G401.6 (cell line): Measurements from ENCODE around the gene NR2C2.

Experiments
- FAIRE-seq: peaks from 2 replicates; lab custom pipeline; 2012; peaks lifted over from hg19 to GRCh38; lab: Jason Lieb, UNC

NR2C2 gene

DNA sequence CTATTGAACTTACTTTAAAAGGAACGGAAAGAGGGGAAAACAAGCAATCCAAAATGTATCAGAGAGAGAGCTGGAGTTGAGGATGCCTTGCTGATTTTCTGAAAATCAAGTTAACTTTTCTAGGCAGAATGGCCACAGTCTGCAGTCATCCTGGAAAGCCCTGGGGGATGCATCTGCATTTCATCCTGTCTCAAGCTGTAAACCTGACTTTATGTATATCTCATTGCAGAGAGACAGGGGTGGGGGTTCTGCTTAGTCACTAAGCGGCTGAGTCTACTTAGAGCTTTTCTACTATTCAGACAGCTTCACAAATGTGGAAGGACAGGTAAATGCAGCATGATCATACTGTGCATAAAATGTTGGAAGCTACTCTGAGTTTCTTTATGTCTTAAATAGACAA, 76.3 kb downstream of the NR2C2 start:
- FAIRE-seq = no peak

- FAIRE-seq = no peak
Measured at GRCh38 chr3:15029625-15030024, 82.2 kb downstream of the NR2C2 start.

DNA sequence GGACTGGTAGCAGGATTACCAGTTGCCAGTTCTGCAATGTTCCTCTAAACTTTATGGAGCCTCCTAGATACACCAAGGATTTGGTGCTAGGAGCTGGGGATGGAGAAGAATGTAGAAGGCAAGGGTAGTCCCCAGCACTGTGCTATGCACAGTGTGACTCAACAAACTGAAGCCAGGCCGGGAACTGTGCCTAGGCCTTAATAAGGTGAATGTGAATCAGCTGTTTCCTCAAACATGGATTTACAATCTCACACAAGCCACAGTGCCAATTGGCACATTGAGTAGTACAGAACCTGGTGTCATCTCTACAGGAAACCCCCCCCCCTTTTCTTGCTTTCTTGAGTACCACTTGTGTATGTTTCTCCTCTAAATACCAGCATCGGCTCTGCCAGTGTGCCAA, 85.3 kb downstream of the NR2C2 start:
- FAIRE-seq = no peak

- no peak for FAIRE-seq
Measured at GRCh38 chr3:15033103-15033502, 85.7 kb downstream of the NR2C2 start.

DNA sequence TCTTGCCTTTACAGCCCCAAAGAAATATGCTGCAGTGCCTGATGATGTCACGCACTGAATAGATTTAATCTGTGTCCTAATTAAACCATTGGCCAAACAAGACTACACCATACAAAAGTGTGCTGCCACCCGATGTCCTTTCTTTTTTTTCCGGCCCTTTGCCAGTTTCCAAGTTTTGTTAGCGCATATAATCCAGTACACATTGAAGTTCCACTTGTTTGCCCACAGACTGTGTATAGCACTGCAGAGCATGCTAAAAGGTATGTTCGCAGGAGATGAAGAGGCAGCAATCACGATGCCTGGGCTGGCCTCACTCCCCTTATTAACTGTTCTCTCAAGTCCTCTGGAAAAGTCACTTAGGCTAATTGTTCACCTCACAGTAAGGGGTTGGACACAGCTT, 90.9 kb downstream of the NR2C2 start:
- no peak for FAIRE-seq

- no peak for FAIRE-seq
Measured at GRCh38 chr3:15040844-15041243, 93.5 kb downstream of the NR2C2 start.

DNA sequence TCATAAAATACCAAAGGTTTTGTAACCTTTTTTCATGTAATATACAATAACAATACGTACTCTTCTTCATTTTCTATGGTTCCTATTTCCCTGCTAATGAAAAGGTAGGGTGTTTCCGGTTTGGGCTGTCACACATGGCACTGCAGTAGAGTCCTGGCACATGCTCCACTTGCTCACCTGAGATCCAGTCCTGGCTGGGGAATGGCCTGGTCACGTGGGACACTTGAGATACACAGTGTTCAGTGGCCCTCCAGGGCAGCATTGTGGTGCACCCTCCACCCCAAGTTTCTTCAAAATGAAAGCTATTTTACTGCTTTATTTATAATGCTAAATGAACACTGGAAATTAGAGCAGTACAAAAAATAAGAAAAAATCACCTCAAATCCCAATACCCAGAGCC, 94.6 kb downstream of the NR2C2 start:
- no peak for FAIRE-seq

DNA sequence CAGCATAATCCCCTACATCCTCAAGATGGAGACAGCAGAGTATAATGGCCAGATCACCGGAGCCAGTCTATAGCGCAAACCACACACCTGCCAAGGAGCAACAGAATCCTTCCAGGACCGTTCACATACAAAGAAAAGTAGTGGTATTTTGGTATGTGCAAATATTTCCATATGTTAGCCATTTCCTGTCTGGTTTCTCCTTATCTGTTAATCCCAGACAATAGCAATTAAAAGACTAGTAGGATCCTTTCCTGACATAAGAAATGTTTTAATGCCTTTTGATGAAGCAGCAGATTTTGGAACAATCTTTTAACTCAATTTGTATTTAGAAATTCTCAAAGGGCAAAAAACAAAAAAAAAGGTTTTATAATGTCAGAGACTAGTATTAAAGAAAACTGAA, 95.6 kb downstream of the NR2C2 start:
- no peak for FAIRE-seq

GRCh38 chr3:15043408-15044171, 96.2 kb downstream of the NR2C2 start:
- FAIRE-seq = no peak

DNA sequence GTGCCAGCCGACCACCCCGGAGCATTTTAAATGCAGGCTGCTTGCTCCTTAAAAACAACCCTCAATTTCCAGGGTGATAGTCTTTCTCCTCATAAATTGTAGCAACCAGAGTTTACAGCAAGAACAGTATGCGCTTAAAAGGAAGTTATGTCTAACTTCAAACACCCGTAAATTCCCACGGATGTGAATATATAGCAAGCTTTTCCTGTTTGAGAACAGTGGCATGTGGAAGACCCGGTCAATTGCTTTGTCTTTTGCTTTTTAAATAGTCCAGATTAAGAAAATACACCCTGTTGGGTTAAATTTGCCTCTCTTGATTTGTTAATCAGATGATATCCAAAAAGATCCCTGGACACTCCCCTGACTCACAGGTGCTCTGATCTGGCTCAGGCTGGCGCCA, 96.9 kb downstream of the NR2C2 start:
- FAIRE-seq = no peak

DNA sequence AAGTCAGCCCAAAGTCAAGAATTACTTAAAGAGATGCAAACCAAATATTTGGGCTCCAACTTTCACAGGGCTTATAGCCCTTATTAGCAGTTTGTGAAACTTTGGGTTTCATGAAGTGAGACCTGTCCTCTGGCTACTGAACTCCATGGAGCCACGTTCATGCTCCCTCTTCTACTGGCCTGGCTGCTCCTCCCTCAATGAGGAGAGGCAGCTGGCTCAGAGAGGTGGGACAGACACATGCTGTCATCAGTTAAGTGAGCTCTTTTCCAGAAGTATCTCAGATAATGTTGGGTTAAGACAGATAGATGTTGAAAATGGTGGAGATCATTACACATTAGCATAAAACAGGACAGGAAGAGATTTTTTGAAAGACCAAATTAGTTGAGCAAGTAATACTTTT, 98.3 kb downstream of the NR2C2 start:
- no peak for FAIRE-seq

GRCh38 chr3:15049584-15049983, 102.2 kb downstream of the NR2C2 start:
- no peak for FAIRE-seq

- FAIRE-seq = no peak
Measured at GRCh38 chr3:15050405-15051092, 103.2 kb downstream of the NR2C2 start.

GRCh38 chr3:15051531-15051930, 104.1 kb downstream of the NR2C2 start:
- no peak for FAIRE-seq

DNA sequence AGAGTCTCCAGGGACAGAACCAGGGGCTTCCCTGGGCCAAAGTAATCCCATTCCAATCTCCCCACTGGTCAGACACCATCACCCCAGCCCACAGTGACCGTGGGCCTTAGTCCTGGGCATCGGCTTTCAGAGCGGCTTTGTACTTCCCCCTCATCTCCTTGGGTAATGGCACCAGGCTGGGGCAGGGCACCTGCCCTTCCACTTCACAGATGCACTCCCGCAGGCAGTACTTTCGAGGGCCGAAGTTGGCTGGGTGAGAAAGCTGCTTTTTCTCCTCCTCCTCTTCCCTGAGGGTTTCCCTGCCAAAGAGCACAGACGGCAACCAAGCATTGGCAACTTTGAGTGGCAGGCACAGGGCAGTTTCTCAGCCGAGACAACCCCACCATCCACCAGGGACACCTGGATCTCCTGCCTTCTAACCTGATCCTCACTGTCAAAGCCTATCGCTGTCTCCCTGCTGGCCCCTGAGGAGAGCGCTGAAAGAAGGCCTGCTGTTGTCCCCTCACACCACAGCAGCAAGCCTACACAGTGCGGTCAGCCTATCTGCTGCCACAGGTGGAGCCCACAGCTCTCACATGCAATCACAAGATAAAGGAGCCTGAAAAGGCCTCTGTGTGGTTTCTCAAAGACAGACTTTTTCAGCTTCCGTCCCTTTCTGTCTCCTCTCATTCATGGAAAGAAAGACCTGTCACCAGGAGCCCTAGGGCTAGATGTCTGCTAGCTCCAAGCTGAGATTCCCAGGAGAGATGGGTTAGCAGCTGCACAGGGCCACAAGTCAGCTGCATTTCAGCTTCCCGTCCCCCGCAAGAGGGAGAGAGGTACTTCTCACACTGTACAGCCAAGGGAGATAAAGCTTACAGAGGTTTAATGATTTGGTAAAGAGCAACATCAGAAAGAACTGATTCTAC, 105.2 kb downstream of the NR2C2 start:
- FAIRE-seq = no peak

DNA sequence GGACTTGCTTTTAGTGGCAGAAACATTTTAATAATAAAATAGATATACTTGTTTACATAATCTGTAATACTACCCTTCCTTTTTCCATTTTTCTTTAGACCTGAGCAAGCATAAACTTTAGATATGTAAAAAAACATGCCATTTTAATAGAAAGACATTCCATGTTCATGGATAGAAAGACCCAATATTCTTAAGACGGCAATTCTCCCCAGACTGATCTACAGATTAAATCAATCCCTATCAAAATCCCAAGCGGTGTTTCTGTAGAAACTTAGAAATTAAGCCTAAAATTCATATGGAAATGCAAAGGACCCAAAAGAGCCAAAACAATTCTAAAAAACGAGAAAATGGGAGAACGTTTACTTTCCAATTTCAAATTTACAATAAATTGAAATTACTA, 106.2 kb downstream of the NR2C2 start:
- no peak for FAIRE-seq

DNA sequence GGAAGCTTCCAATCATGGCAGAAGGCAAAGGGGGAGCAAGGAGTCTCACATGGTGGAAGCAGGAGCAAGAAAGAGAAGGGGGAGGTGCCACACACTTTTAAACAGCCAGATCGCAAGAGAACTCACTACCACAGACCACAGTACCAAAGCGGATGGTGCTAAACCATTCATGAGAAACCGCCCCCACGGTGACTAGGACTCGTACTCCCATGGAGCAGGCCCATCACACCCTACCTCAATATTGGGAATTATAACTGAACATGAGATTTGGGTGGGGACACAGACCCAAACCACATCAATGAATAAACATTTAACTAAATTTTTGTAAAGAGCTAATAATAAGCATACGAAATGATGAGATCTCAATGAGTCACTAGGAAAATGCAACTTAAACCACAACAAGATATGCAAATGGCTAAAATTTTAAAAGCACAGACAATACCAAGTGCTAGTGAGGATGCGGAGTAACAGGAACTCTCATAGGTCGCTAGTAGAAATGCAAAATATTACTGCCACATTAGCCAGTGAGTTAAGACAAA, 107.7 kb downstream of the NR2C2 start:
- no peak for FAIRE-seq

GRCh38 chr3:15056676-15057404, 109.5 kb downstream of the NR2C2 start:
- no peak for FAIRE-seq

- FAIRE-seq = no peak
Measured at GRCh38 chr3:15060029-15060428, 112.6 kb downstream of the NR2C2 start.

DNA sequence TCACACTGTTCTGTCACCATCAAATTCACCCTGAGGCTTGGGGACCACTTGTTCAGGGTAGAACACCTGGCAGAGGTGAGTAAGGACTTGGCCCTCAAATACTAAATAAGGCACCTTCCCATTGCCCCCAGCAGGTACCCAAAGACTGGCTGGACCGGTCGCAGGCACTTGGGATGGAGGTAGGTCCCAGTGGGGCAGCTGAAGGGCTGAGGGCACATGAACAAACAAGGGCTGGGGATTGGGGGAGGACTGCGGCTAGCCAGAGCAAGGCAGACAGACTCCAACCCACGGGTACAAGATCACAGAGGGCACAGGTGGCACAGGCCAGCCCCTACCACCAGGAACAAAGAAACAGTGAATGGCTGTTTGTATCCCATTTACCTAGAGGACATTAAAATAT, 115.9 kb downstream of the NR2C2 start:
- FAIRE-seq = no peak

DNA sequence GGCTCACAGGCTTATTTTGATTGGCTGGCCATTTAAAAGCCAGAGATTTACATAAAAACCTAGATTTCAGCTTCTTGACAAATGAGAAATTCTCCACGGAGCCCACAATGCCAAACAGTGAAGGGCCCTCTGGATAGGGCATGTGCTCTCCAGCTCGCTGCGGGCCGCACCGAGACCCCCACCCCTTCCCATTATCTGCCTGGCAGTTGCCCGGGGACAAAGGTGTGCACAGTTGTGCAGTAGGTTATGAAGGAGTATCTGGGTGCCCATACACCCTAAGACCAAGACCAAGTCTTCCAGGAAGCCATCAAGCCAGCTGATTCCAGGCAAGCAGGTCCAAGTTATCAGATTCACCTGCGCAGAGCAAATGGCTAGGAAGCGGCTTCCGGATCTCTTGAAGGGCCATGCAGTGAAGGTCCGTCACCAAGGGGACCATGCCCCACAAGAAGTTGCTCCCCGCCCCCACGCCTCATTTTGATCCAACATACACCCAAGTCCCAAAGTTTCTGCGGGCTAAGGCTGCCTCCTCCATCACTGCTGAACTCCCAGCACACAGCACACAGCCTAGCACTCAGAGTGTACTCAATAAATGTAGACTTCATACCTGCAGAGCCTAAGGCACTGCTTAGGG, 116.4 kb downstream of the NR2C2 start:
- no peak for FAIRE-seq
